Peyer's patch (tissue), 4 donors: ENCODE measurements around the gene IQCK. TPM values are rescaled to one million over a fixed set of nuclear protein-coding genes. Genes with fewer than 3 reads are reported as not detected.

Experiments used
- DNase-seq, 3 donors: peaks; one replicate each; pipeline ENCODE4 v3.0.0-alpha.2; 2017 to 2019
- H3K27ac ChIP-seq, 4 donors: fragments of 200-600 bp; sonication (generic); one replicate each; pipeline ENCODE4 v1.5.1; 2016 to 2019
- H3K27me3 ChIP-seq, 2 donors: fragments of 200-600 bp; sonication (generic); one replicate each; pipeline ENCODE4 v1.5.1; 2019
- H3K36me3 ChIP-seq, 3 donors: fragments of 200-600 bp; sonication (generic); one replicate each; pipeline ENCODE4 v1.5.1; 2016 to 2019
- H3K4me1 ChIP-seq, 4 donors: fragments of 200-600 bp; sonication (generic); one replicate each; pipeline ENCODE4 v1.5.1; 2016 to 2019
- H3K4me3 ChIP-seq, 4 donors: fragments of 200-600 bp; sonication (generic); 1 replicate in 3 of 4; 2 replicates in 1 of 4; pipeline ENCODE4 v1.5.1; 2016 to 2019; ENCODE audit warnings: mild to moderate bottlenecking in 1 of 4
- H3K9me3 ChIP-seq, 4 donors: fragments of 200-600 bp; sonication (generic); one replicate each; pipeline ENCODE4 v1.5.1; 2016 to 2019; ENCODE audit warnings: mild to moderate bottlenecking in 1 of 4
- POLR2A ChIP-seq, 2 donors: fragments of 450-650 bp; IDR thresholded peaks; one replicate each; pipeline ENCODE4 v1.5.1; 2017; ENCODE audit warnings: antibody characterized with exemption in 2 of 2, mild to moderate bottlenecking in 2 of 2, moderate library complexity in 2 of 2
- total RNA-seq, 4 donors: library from RNA; depleted of rRNA; stranded (reverse); fragments of >200 nt; gene quantifications; one replicate each; pipeline ENCODE4 v1.1.0, GENCODE V29; 2016
- TF ChIP-seq, protein P1 (sequence below), 6 experiments: fragments of 450-650 bp in 4 of 6; fragments of 200-600 bp in 2 of 6; sonication (generic) in 1 of 6; IDR thresholded peaks; one replicate each; pipeline ENCODE4 v1.5.1; 2017 to 2019; ENCODE audit warnings: antibody characterized with exemption in 6 of 6, mild to moderate bottlenecking in 3 of 6, moderate library complexity in 1 of 6

The IQCK gene
- total RNA-seq, 4 donors from 2014 or later: 8.2 to 42.9 (median 10.3) TPM

DNA sequence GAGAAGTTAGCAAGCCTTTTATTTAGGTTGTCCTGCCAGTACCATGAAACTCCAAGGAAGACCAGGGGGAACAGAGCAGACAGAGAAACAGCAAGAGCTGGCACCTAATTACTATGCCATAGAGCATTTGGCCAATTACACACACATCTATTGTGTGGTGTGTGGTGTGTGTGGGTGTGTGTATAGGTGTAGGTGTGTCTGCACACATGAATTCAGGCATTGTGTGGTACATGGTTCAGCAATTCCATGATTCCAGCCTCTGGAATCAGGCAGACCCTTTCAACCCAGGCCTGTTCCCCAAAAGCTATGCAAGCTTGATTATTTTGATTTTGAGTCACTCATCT lies 25.7 kb downstream of the IQCK start:
- H3K4me1 ChIP-seq: peaks cover 0 to 4% (median 0%) of the 10 kb centered on the region in 4 donors
- H3K27ac ChIP-seq: peak overlapping the region in 1 of 4 donors; percentile 27
- no peak overlapping the region for H3K4me3 ChIP-seq
- H3K36me3 ChIP-seq: no peaks in the 10 kb centered on the region
- TF ChIP-seq, protein P1, sequence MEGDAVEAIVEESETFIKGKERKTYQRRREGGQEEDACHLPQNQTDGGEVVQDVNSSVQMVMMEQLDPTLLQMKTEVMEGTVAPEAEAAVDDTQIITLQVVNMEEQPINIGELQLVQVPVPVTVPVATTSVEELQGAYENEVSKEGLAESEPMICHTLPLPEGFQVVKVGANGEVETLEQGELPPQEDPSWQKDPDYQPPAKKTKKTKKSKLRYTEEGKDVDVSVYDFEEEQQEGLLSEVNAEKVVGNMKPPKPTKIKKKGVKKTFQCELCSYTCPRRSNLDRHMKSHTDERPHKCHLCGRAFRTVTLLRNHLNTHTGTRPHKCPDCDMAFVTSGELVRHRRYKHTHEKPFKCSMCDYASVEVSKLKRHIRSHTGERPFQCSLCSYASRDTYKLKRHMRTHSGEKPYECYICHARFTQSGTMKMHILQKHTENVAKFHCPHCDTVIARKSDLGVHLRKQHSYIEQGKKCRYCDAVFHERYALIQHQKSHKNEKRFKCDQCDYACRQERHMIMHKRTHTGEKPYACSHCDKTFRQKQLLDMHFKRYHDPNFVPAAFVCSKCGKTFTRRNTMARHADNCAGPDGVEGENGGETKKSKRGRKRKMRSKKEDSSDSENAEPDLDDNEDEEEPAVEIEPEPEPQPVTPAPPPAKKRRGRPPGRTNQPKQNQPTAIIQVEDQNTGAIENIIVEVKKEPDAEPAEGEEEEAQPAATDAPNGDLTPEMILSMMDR (IDR thresholded peaks at IDR 0.05): no peak
- no peak for TF ChIP-seq POLR2A (IDR thresholded peaks at IDR 0.05)
- H3K9me3 ChIP-seq: no peaks in the 10 kb centered on the region
- H3K27me3 ChIP-seq: no peaks in the 10 kb centered on the region
- no peak for DNase-seq

GRCh38 chr16:19744670-19745069 lies 26.6 kb downstream of the IQCK start:
- peaks cover 0 to 4% (median 0%) of the 10 kb centered on the region in 4 donors for H3K4me1 ChIP-seq
- no peak overlapping the region for H3K4me3 ChIP-seq
- H3K9me3 ChIP-seq: no peaks in the 10 kb centered on the region
- no peak overlapping the region for H3K27ac ChIP-seq
- H3K36me3 ChIP-seq: no peaks in the 10 kb centered on the region
- H3K27me3 ChIP-seq: no peaks in the 10 kb centered on the region
- TF ChIP-seq POLR2A (IDR thresholded peaks at IDR 0.05): no peak
- TF ChIP-seq, protein P1 (IDR thresholded peaks at IDR 0.05): no peak
- no peak for DNase-seq

GRCh38 chr16:19745286-19746010 lies 27.4 kb downstream of the IQCK start:
- H3K4me1 ChIP-seq: peaks cover 0 to 4% (median 0%) of the 10 kb centered on the region in 4 donors
- H3K27ac ChIP-seq: no peak overlapping the region
- no peaks in the 10 kb centered on the region for H3K27me3 ChIP-seq
- no peaks in the 10 kb centered on the region for H3K36me3 ChIP-seq
- no peak for DNase-seq
- TF ChIP-seq, protein P1 (IDR thresholded peaks at IDR 0.05): no peak
- TF ChIP-seq POLR2A (IDR thresholded peaks at IDR 0.05): no peak
- no peaks in the 10 kb centered on the region for H3K9me3 ChIP-seq
- H3K4me3 ChIP-seq: no peak overlapping the region

DNA sequence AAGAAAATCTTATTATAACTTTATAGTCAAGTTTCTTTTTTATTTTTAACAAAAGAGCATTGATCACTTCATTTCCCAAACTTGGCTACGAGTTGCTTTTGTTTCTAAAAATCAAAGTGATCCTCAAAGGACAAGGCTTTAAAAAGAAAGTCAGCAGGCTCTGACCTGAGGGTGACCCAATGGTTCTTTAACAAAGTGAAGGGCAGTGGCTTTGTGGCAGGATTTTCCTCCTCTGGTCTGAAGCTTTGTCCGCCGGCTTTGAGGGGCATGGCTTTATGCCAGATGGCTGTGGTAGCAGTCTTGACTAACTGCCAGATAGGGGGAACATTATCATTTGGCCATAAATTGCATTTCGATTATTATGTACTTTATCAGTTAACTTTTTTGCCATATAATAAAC lies 28.5 kb downstream of the IQCK start:
- Histone ChIP-seq H3K9me3 (no peaks in the 10 kb centered on the region), H3K36me3 (no peaks in the 10 kb centered on the region), H3K27me3 (no peaks in the 10 kb centered on the region), H3K27ac (no peak overlapping the region), H3K4me3 (no peak overlapping the region), H3K4me1 (peaks cover 0 to 4% (median 0%) of the 10 kb centered on the region in 4 donors)
- DNase-seq: no peak
- TF ChIP-seq, protein P1 (IDR thresholded peaks at IDR 0.05): no peak
- no peak for TF ChIP-seq POLR2A (IDR thresholded peaks at IDR 0.05)

GRCh38 chr16:19748389-19749168 lies 30.5 kb downstream of the IQCK start:
- TF ChIP-seq POLR2A (IDR thresholded peaks at IDR 0.05): no peak
- TF ChIP-seq, protein P1 (IDR thresholded peaks at IDR 0.05): no peak
- Histone ChIP-seq H3K4me1 (no peaks in the 10 kb centered on the region), H3K27ac (no peak overlapping the region), H3K36me3 (no peaks in the 10 kb centered on the region), H3K27me3 (no peaks in the 10 kb centered on the region), H3K9me3 (no peaks in the 10 kb centered on the region), H3K4me3 (no peak overlapping the region)
- DNase-seq: no peak
